Tibial nerve (tissue), 4 donors: Measurements from ENCODE around the gene GUCY2C. TPM values are rescaled to one million over a fixed set of nuclear protein-coding genes. Genes with fewer than 3 reads are reported as not detected.

Experiments used
- DNase-seq, 2 donors: peaks; one replicate each; pipeline ENCODE4 v3.0.0-alpha.2; 2019; ENCODE audit warnings: low spot score in 2 of 2
- H3K27ac ChIP-seq, 4 donors: fragments of 200-600 bp; sonication (generic) in 3 of 4; one replicate each; pipeline ENCODE4 v1.5.1; 2017 to 2019; ENCODE audit warnings: mild to moderate bottlenecking in 1 of 4
- H3K27me3 ChIP-seq, 2 donors: fragments of 200-600 bp; sonication (generic) in 1 of 2; one replicate each; pipeline versions ENCODE4 v1.5.1 to v1.6.0; 2017 to 2019
- H3K36me3 ChIP-seq, 3 donors: fragments of 200-600 bp; sonication (generic); one replicate each; pipeline ENCODE4 v1.5.1; 2018 to 2019
- H3K4me1 ChIP-seq, 4 donors: fragments of 200-600 bp; sonication (generic) in 3 of 4; one replicate each; pipeline ENCODE4 v1.5.1; 2017 to 2019
- H3K4me3 ChIP-seq, 4 donors: fragments of 200-600 bp; sonication (generic) in 3 of 4; one replicate each; pipeline ENCODE4 v1.5.1; 2017 to 2019; ENCODE audit warnings: mild to moderate bottlenecking in 1 of 4, moderate library complexity in 1 of 4
- H3K9me3 ChIP-seq, 4 donors: fragments of 200-600 bp; sonication (generic) in 3 of 4; one replicate each; pipeline ENCODE4 v1.5.1; 2017 to 2019
- EP300 ChIP-seq, 2 donors: sonication (generic); formaldehyde crosslinking; IDR thresholded peaks; one replicate each; pipeline ENCODE4 v1.6.1; 2017; ENCODE audit warnings: antibody characterized with exemption in 2 of 2, mild to moderate bottlenecking in 1 of 2
- POLR2A ChIP-seq, 2 donors: fragments of 450-650 bp; IDR thresholded peaks; one replicate each; pipeline ENCODE4 v1.6.1; 2017; ENCODE audit warnings: antibody characterized with exemption in 2 of 2, mild to moderate bottlenecking in 2 of 2, moderate library complexity in 2 of 2
- WGBS, 2 donors: methylation state at CpG; one replicate each; pipeline ENCODE4 v1.1.5; 2018; 5-methylcytosine and 5-hydroxymethylcytosine counted together
- total RNA-seq, 4 donors: library from RNA; depleted of rRNA; stranded (reverse); fragments of >200 nt; gene quantifications; one replicate each; pipeline ENCODE4 v1.1.0, GENCODE V29; 2016
- TF ChIP-seq, protein P1 (sequence below), 5 experiments: fragments of 200-600 bp in 3 of 5; fragments of 450-650 bp in 2 of 5; sonication (generic) in 3 of 5; IDR thresholded peaks; one replicate each; pipeline ENCODE4 v1.5.1; 2016 to 2019; ENCODE audit warnings: antibody characterized with exemption in 5 of 5, mild to moderate bottlenecking in 3 of 5, moderate library complexity in 2 of 5

GUCY2C gene
- total RNA-seq, 4 donors from 2014 or later, result not detected

DNA sequence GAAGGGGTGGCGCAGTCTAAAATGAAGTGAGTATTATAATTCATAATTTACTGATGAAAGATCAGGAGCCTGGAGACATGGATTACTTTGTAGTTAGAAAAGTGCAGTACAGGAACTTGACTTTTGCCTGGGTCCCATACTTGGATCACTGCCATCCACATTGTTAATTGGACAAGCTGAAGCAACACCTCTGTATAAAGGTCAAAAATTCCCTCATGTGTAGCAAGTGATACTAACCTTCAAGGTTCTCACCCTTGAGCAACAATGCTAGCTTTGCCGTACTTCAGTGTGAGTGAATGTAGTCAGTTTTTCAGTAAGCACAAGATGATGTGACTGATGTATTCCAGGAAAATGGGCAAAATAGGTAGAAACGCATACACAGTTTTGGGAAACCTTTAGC lies 84.1 kb downstream of the GUCY2C start:
- TF ChIP-seq EP300 (IDR thresholded peaks at IDR 0.05), result no peak
- TF ChIP-seq POLR2A (IDR thresholded peaks at IDR 0.05), result no peak
- TF ChIP-seq, protein P1, sequence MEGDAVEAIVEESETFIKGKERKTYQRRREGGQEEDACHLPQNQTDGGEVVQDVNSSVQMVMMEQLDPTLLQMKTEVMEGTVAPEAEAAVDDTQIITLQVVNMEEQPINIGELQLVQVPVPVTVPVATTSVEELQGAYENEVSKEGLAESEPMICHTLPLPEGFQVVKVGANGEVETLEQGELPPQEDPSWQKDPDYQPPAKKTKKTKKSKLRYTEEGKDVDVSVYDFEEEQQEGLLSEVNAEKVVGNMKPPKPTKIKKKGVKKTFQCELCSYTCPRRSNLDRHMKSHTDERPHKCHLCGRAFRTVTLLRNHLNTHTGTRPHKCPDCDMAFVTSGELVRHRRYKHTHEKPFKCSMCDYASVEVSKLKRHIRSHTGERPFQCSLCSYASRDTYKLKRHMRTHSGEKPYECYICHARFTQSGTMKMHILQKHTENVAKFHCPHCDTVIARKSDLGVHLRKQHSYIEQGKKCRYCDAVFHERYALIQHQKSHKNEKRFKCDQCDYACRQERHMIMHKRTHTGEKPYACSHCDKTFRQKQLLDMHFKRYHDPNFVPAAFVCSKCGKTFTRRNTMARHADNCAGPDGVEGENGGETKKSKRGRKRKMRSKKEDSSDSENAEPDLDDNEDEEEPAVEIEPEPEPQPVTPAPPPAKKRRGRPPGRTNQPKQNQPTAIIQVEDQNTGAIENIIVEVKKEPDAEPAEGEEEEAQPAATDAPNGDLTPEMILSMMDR (IDR thresholded peaks at IDR 0.05), result no peak
- 95 to 99% methylated on average over 3 of the region's 3 CpGs for WGBS, 2 donors
- H3K27me3 ChIP-seq, result no peaks in the 10 kb centered on the region
- peaks cover 0 to 11% (median 0%) of the 10 kb centered on the region in 4 donors for H3K4me1 ChIP-seq
- no peak overlapping the region for H3K27ac ChIP-seq
- H3K4me3 ChIP-seq, result no peak overlapping the region
- peaks cover 0 to 26% (median 7%) of the 10 kb centered on the region in 4 donors for H3K9me3 ChIP-seq
- DNase-seq, result no peak
- H3K36me3 ChIP-seq, result no peaks in the 10 kb centered on the region

DNA sequence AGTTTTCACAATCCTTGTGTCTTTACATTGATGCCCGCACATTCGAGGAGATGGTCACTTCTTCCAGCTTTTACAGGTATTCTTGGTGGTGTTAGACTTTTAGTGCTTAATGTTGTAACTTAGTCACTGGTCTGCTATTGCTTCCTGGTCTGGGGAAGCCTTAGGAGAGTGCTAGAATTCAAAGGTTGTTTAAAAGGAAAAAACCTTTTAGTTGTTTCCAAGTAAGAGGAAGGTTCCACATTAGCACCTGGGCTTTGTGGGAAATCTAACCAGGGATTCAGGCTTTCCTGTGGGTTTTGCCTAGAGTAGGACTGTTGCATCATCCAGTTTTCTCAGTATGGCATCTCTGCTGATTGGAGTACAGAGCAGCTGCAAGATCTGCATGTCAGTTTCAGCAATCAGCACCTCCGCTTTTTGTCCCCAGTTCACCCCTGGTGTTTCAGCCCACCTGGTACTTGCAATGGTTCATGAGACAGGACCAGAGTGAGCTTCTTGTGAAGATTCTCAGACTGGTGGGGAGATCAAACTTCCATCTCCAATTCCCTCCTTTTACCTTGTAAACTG lies 84.7 kb downstream of the GUCY2C start:
- H3K9me3 ChIP-seq, result peaks cover 0 to 31% (median 8%) of the 10 kb centered on the region in 4 donors
- H3K27me3 ChIP-seq, result no peaks in the 10 kb centered on the region
- H3K36me3 ChIP-seq, result no peaks in the 10 kb centered on the region
- H3K4me1 ChIP-seq, result peaks cover 0 to 11% (median 0%) of the 10 kb centered on the region in 4 donors
- no peak overlapping the region for H3K27ac ChIP-seq
- 92 to 93% methylated on average over 3 of the region's 3 CpGs for WGBS, 2 donors
- TF ChIP-seq POLR2A (IDR thresholded peaks at IDR 0.05) (no peak), EP300 (IDR thresholded peaks at IDR 0.05) (no peak)
- TF ChIP-seq, protein P1 (IDR thresholded peaks at IDR 0.05), result no peak
- no peak for DNase-seq
- H3K4me3 ChIP-seq, result no peak overlapping the region

DNA sequence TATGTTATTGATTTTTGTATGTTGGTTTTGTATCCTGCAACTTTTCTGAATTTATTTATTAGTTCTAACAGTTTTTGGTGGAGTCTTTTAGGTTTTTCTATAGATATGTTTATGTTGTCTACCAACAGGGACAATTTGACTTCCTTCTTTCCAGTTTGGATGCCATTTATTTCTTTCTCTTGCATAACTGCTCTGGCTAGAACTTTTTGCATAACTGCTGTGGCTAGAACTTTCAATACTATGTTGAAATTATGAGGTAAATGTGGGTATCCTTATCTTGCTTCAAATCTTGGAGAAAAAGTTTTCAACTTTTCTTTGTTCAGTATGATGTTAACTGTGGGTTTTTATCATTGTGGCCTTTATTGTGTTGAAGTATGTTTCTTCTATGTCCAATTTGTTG lies 88.8 kb downstream of the GUCY2C start:
- H3K27ac ChIP-seq, result no peak overlapping the region
- H3K27me3 ChIP-seq, result no peaks in the 10 kb centered on the region
- TF ChIP-seq EP300 (IDR thresholded peaks at IDR 0.05) (no peak), POLR2A (IDR thresholded peaks at IDR 0.05) (no peak)
- TF ChIP-seq, protein P1 (IDR thresholded peaks at IDR 0.05), result no peak
- no peak for DNase-seq
- peaks cover 0 to 72% (median 18%) of the 10 kb centered on the region in 4 donors for H3K9me3 ChIP-seq
- H3K4me3 ChIP-seq, result no peak overlapping the region
- H3K36me3 ChIP-seq, result no peaks in the 10 kb centered on the region
- no peaks in the 10 kb centered on the region for H3K4me1 ChIP-seq

DNA sequence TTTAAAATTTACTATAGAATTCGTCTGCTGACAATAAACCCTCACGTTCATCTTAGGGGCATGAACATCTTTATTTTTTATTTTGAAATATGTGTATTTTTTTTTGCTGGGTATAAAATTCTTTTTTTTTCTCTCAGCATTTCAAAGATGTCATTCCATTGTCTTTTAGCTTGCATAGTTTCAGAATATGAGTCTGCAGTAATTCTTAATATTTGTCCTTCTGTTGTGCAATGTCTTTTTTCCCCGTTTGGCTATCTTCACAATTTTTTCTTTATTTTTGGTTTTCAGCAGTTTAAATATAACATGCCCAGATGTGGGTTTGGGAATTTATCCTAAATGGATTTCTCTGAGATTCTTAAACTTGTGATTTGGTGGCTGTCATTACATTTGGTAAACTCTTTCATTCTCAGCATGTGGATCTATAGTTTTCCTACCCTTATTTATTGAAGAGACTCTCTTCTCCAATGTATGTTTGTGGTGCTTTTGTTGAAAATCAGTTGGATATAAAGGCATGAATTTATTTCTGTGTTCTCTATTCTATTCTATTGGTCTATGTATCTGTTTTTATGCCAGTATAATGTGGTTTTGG lies 90.9 kb downstream of the GUCY2C start:
- Histone ChIP-seq H3K27me3 (no peaks in the 10 kb centered on the region), H3K36me3 (no peaks in the 10 kb centered on the region), H3K4me1 (no peaks in the 10 kb centered on the region), H3K4me3 (no peak overlapping the region), H3K9me3 (peaks cover 0 to 75% (median 21%) of the 10 kb centered on the region in 4 donors), H3K27ac (no peak overlapping the region)
- TF ChIP-seq EP300 (IDR thresholded peaks at IDR 0.05) (no peak), POLR2A (IDR thresholded peaks at IDR 0.05) (no peak)
- TF ChIP-seq, protein P1 (IDR thresholded peaks at IDR 0.05), result no peak
- no peak for DNase-seq
- WGBS, 2 donors, result 85% methylated on average over 3 of the region's 3 CpGs

DNA sequence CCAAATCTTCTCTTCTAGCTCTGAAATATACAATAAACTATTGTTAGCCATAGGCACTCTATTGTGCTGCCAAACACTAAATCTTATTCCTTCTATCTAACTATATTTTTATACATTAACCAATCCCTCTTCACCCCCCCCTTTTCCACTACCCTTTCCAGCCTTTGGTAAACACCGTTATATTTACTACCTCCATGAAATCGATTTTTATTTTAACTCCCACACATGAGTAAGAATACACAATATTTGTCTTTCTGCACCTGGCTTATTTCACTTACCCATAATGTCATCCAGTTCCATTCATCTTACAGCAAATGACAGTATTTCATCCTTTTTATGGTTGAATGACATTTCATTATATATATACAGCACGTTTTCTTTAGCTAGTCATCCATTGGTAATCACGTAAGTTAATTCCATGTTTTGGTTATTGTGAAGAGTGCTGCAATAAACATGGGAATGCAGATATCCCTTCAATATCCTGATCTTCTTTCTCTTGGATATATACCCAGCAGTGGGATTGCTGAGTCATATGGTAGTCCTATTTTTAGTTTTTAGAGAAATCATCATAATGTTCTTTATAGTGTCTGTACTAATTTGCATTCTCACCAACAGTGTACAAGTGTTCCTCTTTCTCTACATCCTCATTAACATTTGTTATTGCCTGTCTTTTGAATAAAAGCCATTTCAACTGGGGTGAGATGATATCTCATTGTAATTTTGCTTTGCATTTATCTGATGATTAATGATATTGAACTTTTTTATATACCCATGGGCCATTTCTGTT lies 94.5 kb downstream of the GUCY2C start:
- no peaks in the 10 kb centered on the region for H3K4me1 ChIP-seq
- H3K27ac ChIP-seq, result no peak overlapping the region
- TF ChIP-seq POLR2A (IDR thresholded peaks at IDR 0.05), result no peak
- no peak overlapping the region for H3K4me3 ChIP-seq
- H3K27me3 ChIP-seq, result no peaks in the 10 kb centered on the region
- no peak for DNase-seq
- WGBS, 2 donors, result 78 to 90% methylated on average over 4 of the region's 4 CpGs
- H3K9me3 ChIP-seq, result peaks cover 0 to 66% (median 13%) of the 10 kb centered on the region in 4 donors
- no peaks in the 10 kb centered on the region for H3K36me3 ChIP-seq
